Natural killer cell (primary cell): ENCODE data around the gene CDK12. TPM values are rescaled to one million over a fixed set of nuclear protein-coding genes. Genes with fewer than 3 reads are reported as not detected.

Experiments used
- ATAC-seq, 3 donors: fragments of 150-1000 bp in 2 of 3; fragments of 200-7000 bp in 1 of 3; cut with Tn5 transposase; 1 replicate in 1 of 3; 2 replicates in 2 of 3; pipeline ENCODE4 v1.10.0; 2021; ENCODE audit warnings: mild to moderate bottlenecking in 2 of 3, moderate library complexity in 2 of 3
- DNase-seq, 2 donors: peaks; one replicate each; pipeline versions ENCODE4 v3.0.0 to v3.0.0-alpha.2; 2013 to 2021; ENCODE audit warnings: mixed read lengths in 1 of 2
- H3K27ac ChIP-seq: one replicate; pipeline ENCODE4 v1.5.1; 2013; ENCODE audit warnings: mild to moderate bottlenecking, low read length
- H3K27me3 ChIP-seq: one replicate; pipeline ENCODE4 v1.6.1; 2013; ENCODE audit warnings: low read length; ENCODE audit not compliant: control insufficient read depth, insufficient read depth
- H3K36me3 ChIP-seq: one replicate; pipeline ENCODE4 v1.6.1; 2013; ENCODE audit warnings: low read length; ENCODE audit not compliant: control insufficient read depth, insufficient read depth
- H3K4me1 ChIP-seq: one replicate; pipeline ENCODE4 v1.6.1; 2013; ENCODE audit warnings: low read length; ENCODE audit not compliant: control insufficient read depth, insufficient read depth
- H3K4me3 ChIP-seq: one replicate; pipeline ENCODE4 v1.5.1; 2013; ENCODE audit warnings: low read length
- H3K9me3 ChIP-seq: one replicate; pipeline ENCODE4 v1.6.1; 2013; ENCODE audit warnings: low read length; ENCODE audit not compliant: control insufficient read depth, insufficient read depth
- H3K27ac Mint-ChIP-seq, 2 donors: one replicate each; pipeline ENCODE4 v1.8.0; 2022; ENCODE audit warnings: mild to moderate bottlenecking in 2 of 2, mixed read lengths in 2 of 2, moderate library complexity in 1 of 2
- H3K27me3 Mint-ChIP-seq, 2 donors: one replicate each; pipeline ENCODE4 v1.8.0; 2022; ENCODE audit warnings: low read depth in 2 of 2, mixed read lengths in 2 of 2
- H3K36me3 Mint-ChIP-seq: one replicate; pipeline ENCODE4 v1.8.0; 2022; ENCODE audit warnings: mixed read lengths
- H3K4me1 Mint-ChIP-seq, 2 donors: one replicate each; pipeline ENCODE4 v1.8.0; 2022; ENCODE audit warnings: mixed read lengths in 2 of 2
- H3K4me3 Mint-ChIP-seq: one replicate; pipeline ENCODE4 v1.8.0; 2022; ENCODE audit warnings: mild to moderate bottlenecking, moderate library complexity, mixed read lengths
- H3K9me3 Mint-ChIP-seq, 2 donors: one replicate each; pipeline ENCODE4 v1.8.0; 2022; ENCODE audit warnings: mixed read lengths in 2 of 2
- WGBS: methylation state at CpG from one replicate; pipeline ENCODE4 v1.1.7; 2013; ENCODE audit warnings: missing lambda C conversion rate; ENCODE audit not compliant: insufficient coverage; 5-methylcytosine and 5-hydroxymethylcytosine counted together
- intact Hi-C: fragments of 100-400 bp; cut with micrococcal nuclease; formaldehyde crosslinking; loops from one replicate; pipeline ENCODE4 v1.14.2; 2022
- total RNA-seq, 4 donors: library from RNA; stranded (reverse); fragments of 120-200 nt in 1 of 4; gene quantifications; one replicate each; pipeline versions ENCODE4 v1.2.3 to v1.2.4, GENCODE V29; 2013 to 2022
- TF ChIP-seq, protein P1 (sequence below): fragments of 200-600 bp; IDR thresholded peaks from one replicate; pipeline ENCODE4 v1.8.0; 2022; ENCODE audit warnings: antibody characterized with exemption

The CDK12 gene
- total RNA-seq, 3 donors from 2014 or later (not counting 1 experiment from before 2014, with no cell fraction given), result 119 to 129 (median 124) TPM

DNA sequence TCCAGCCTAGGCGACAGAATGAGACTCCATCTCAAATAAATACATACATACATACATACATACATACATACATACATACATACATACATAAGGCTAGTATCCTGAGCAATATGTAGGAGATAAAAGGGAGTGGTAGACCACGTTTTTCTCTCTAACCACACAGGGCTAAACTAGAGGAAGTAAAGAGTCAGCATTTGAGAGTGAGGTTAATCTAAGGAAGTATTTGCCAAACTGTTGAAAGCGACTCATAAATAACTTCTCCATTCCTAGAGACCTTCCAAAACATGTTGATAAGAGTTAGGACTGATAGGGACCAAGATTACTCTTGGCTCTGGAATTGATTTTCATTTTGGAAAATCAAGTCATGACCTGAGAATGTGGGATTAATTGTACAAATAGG lies 77.6 kb downstream of the CDK12 start:
- ATAC-seq, result peak in 2 of 3 donors; percentile 50 to 55
- H3K4me1 Mint-ChIP-seq, result peaks cover 25 to 29% of the 10 kb centered on the region in 2 donors
- WGBS, result no CpG with 5 or more reads among the region's 3 CpGs
- Histone ChIP-seq H3K27ac (no peak overlapping the region), H3K27me3 (no peaks in the 10 kb centered on the region), H3K36me3 (no peaks in the 10 kb centered on the region), H3K9me3 (no peaks in the 10 kb centered on the region), H3K4me3 (no peak overlapping the region), H3K4me1 (peaks cover 2% of the 10 kb centered on the region)
- DNase-seq, result peak in 1 of 2 donors; percentile 18
- no peaks in the 10 kb centered on the region for H3K36me3 Mint-ChIP-seq
- H3K27me3 Mint-ChIP-seq, result no peaks in the 10 kb centered on the region
- H3K27ac Mint-ChIP-seq, result no peak overlapping the region
- TF ChIP-seq, protein P1, sequence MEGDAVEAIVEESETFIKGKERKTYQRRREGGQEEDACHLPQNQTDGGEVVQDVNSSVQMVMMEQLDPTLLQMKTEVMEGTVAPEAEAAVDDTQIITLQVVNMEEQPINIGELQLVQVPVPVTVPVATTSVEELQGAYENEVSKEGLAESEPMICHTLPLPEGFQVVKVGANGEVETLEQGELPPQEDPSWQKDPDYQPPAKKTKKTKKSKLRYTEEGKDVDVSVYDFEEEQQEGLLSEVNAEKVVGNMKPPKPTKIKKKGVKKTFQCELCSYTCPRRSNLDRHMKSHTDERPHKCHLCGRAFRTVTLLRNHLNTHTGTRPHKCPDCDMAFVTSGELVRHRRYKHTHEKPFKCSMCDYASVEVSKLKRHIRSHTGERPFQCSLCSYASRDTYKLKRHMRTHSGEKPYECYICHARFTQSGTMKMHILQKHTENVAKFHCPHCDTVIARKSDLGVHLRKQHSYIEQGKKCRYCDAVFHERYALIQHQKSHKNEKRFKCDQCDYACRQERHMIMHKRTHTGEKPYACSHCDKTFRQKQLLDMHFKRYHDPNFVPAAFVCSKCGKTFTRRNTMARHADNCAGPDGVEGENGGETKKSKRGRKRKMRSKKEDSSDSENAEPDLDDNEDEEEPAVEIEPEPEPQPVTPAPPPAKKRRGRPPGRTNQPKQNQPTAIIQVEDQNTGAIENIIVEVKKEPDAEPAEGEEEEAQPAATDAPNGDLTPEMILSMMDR, result no peak
- H3K4me3 Mint-ChIP-seq, result no peak overlapping the region
- H3K9me3 Mint-ChIP-seq, result no peaks in the 10 kb centered on the region
- intact Hi-C loops, result no loop called here

DNA sequence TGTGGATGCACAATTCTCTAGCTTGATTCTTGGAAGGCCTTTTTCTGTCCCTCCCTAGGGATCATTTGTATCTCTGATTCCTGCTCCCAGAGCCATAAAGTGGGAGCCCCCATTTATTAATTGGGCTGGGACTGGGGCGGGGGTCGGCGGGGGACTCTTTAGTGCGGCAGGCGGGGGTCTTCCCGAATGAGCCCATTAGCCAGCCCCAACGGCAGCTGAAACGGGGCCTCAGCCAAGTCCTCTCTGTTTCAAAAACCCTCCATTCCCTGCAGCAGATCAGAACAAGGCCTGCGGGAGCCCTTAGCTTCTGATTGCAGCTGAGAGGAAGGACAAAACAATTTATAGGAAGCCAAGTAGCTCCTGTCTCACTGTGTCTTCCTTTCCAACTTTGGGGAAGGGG lies 79.3 kb downstream of the CDK12 start:
- DNase-seq, result no peak

DNA sequence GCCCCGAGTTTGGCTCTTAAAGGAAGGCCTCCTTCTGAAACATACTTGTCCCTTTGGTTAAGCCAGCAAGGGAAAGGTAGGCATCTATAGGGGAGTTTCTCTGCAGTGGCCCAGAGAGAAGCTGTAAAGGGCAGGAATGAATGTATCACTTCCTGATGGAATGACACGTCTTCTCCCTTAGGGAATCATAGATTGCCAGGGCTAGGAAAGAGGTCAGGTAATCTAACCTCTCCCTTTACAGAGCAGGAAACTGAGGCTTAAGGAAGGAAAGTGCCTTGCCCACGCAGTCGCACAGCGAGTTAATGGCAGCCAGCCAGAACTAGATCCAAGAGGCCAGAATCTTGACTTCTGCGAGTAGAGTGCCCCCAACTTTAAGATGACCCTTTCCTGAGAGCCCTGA lies 80.4 kb downstream of the CDK12 start:
- intact Hi-C loops, result no loop called here
- no peak for ATAC-seq
- no peak overlapping the region for H3K27ac ChIP-seq

More for the DNA sequence above, 79.3 kb downstream of the CDK12 start:
- 93% methylated on average over 9 of the region's 9 CpGs for WGBS
- no peaks in the 10 kb centered on the region for H3K9me3 Mint-ChIP-seq
- Histone ChIP-seq H3K27ac (no peak overlapping the region), H3K27me3 (no peaks in the 10 kb centered on the region), H3K36me3 (peaks cover 4% of the 10 kb centered on the region), H3K9me3 (no peaks in the 10 kb centered on the region), H3K4me3 (no peak overlapping the region), H3K4me1 (peaks cover 2% of the 10 kb centered on the region)
- H3K4me1 Mint-ChIP-seq, result peaks cover 25 to 29% of the 10 kb centered on the region in 2 donors
- H3K27ac Mint-ChIP-seq, result no peak overlapping the region
- no peak for ATAC-seq
- H3K27me3 Mint-ChIP-seq, result no peaks in the 10 kb centered on the region
- no peaks in the 10 kb centered on the region for H3K36me3 Mint-ChIP-seq
- TF ChIP-seq, protein P1, result no peak
- no peak overlapping the region for H3K4me3 Mint-ChIP-seq
- intact Hi-C loops, result no loop called here

More for the DNA sequence above, 80.4 kb downstream of the CDK12 start:
- Mint-ChIP-seq H3K27me3 (no peaks in the 10 kb centered on the region), H3K9me3 (no peaks in the 10 kb centered on the region), H3K36me3 (no peaks in the 10 kb centered on the region), H3K27ac (no peak overlapping the region), H3K4me3 (no peak overlapping the region), H3K4me1 (peaks cover 22 to 23% of the 10 kb centered on the region in 2 donors)
- no peaks in the 10 kb centered on the region for H3K27me3 ChIP-seq
- peaks cover 2% of the 10 kb centered on the region for H3K4me1 ChIP-seq
- WGBS, result 86% methylated on average over 6 of the region's 6 CpGs
- H3K9me3 ChIP-seq, result no peaks in the 10 kb centered on the region
- no peak overlapping the region for H3K4me3 ChIP-seq
- no peak for DNase-seq
- TF ChIP-seq, protein P1, result no peak
- peaks cover 7% of the 10 kb centered on the region for H3K36me3 ChIP-seq
